Upper lobe of left lung (tissue), 4 donors: Measurements from ENCODE around the gene ARHGAP21.

ENCODE experiments used
- EP300 ChIP-seq, 4 donors: sonication (generic); formaldehyde crosslinking; IDR thresholded peaks; one replicate each; pipeline ENCODE4 v1.5.1; 2017; ENCODE audit warnings: antibody characterized with exemption in 4 of 4, control low read depth in 2 of 4
- POLR2A ChIP-seq, 4 donors: fragments of 450-650 bp; IDR thresholded peaks; one replicate each; pipeline ENCODE4 v1.5.1; 2016 to 2017; ENCODE audit warnings: antibody characterized with exemption in 4 of 4, mild to moderate bottlenecking in 2 of 4
- POLR2AphosphoS5 ChIP-seq, 2 donors: sonication (generic); formaldehyde crosslinking; IDR thresholded peaks; one replicate each; pipeline ENCODE4 v1.5.1; 2017; ENCODE audit warnings: antibody characterized with exemption in 2 of 2
- TF ChIP-seq, protein P1 (sequence below), 6 experiments: fragments of 450-650 bp in 4 of 6; fragments of 200-600 bp in 2 of 6; sonication (generic) in 2 of 6; IDR thresholded peaks; one replicate each; pipeline ENCODE4 v1.5.1; 2016 to 2019; ENCODE audit warnings: antibody characterized with exemption in 6 of 6

- TF ChIP-seq POLR2AphosphoS5 (IDR thresholded peaks at IDR 0.05) (no peak), POLR2A (IDR thresholded peaks at IDR 0.05) (no peak), EP300 (IDR thresholded peaks at IDR 0.05) (no peak)
- TF ChIP-seq, protein P1, sequence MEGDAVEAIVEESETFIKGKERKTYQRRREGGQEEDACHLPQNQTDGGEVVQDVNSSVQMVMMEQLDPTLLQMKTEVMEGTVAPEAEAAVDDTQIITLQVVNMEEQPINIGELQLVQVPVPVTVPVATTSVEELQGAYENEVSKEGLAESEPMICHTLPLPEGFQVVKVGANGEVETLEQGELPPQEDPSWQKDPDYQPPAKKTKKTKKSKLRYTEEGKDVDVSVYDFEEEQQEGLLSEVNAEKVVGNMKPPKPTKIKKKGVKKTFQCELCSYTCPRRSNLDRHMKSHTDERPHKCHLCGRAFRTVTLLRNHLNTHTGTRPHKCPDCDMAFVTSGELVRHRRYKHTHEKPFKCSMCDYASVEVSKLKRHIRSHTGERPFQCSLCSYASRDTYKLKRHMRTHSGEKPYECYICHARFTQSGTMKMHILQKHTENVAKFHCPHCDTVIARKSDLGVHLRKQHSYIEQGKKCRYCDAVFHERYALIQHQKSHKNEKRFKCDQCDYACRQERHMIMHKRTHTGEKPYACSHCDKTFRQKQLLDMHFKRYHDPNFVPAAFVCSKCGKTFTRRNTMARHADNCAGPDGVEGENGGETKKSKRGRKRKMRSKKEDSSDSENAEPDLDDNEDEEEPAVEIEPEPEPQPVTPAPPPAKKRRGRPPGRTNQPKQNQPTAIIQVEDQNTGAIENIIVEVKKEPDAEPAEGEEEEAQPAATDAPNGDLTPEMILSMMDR (IDR thresholded peaks at IDR 0.05), result no peak
These were observed 16.2 kb downstream of the ARHGAP21 start for GRCh38 chr10:24707445-24707844.
